Measurements from ENCODE around the gene ABL2. TPM values are rescaled to one million over a fixed set of nuclear protein-coding genes. Genes with fewer than 3 reads are reported as not detected.

The ABL2 gene
- total RNA-seq, 3 donors from 2014 or later (not counting 1 experiment from before 2014, with no cell fraction given): 11.1 to 16.3 (median 12.9) TPM

- Mint-ChIP-seq H3K27me3 (ENCODE audit: low read depth in 2 of 2) (no peaks in the 10 kb centered on the region), H3K27ac (no peak overlapping the region), H3K4me3 (no peak overlapping the region), H3K9me3 (no peaks in the 10 kb centered on the region), H3K36me3 (peaks cover 7% of the 10 kb centered on the region), H3K4me1 (no peaks in the 10 kb centered on the region)
- H3K9me3 ChIP-seq (ENCODE audit: control insufficient read depth, insufficient read depth, low read length): no peaks in the 10 kb centered on the region
- H3K4me1 ChIP-seq (ENCODE audit: control insufficient read depth, insufficient read depth, low read length): no peaks in the 10 kb centered on the region
- no peak for DNase-seq
- intact Hi-C loops (cut with micrococcal nuclease): no loop called here
- H3K36me3 ChIP-seq (ENCODE audit: control insufficient read depth, insufficient read depth, low read length): peaks cover 22% of the 10 kb centered on the region
- no peak overlapping the region for H3K27ac ChIP-seq (ENCODE audit: low read length)
- 91% methylated on average over 15 of the region's 15 CpGs for WGBS (ENCODE audit: insufficient coverage)
- ATAC-seq: peak in 1 of 3 donors; percentile 17
- no peaks in the 10 kb centered on the region for H3K27me3 ChIP-seq (ENCODE audit: control insufficient read depth, insufficient read depth, low read length)
- no peak overlapping the region for H3K4me3 ChIP-seq (ENCODE audit: low read length)
- no peak for TF ChIP-seq CTCF (IDR thresholded peaks at IDR 0.05)
These were observed 121.5 kb downstream of the ABL2 start for GRCh38 chr1:179107706-179108629.

GRCh38 chr1:179105393-179105792 lies 124.1 kb downstream of the ABL2 start:
- Histone ChIP-seq H3K9me3 (ENCODE audit: control insufficient read depth, insufficient read depth, low read length) (no peaks in the 10 kb centered on the region), H3K27ac (ENCODE audit: low read length) (no peak overlapping the region), H3K36me3 (ENCODE audit: control insufficient read depth, insufficient read depth, low read length) (peaks cover 20% of the 10 kb centered on the region), H3K4me3 (ENCODE audit: low read length) (no peak overlapping the region), H3K27me3 (ENCODE audit: control insufficient read depth, insufficient read depth, low read length) (no peaks in the 10 kb centered on the region), H3K4me1 (ENCODE audit: control insufficient read depth, insufficient read depth, low read length) (no peaks in the 10 kb centered on the region)
- no peaks in the 10 kb centered on the region for H3K27me3 Mint-ChIP-seq (ENCODE audit: low read depth in 2 of 2)
- no peak overlapping the region for H3K4me3 Mint-ChIP-seq
- 90% methylated on average over 6 of the region's 7 CpGs for WGBS (ENCODE audit: insufficient coverage)
- ATAC-seq (no peak), DNase-seq (peak in 1 of 2 donors; percentile 39)
- H3K9me3 Mint-ChIP-seq: no peaks in the 10 kb centered on the region
- no peaks in the 10 kb centered on the region for H3K4me1 Mint-ChIP-seq
- intact Hi-C loops (cut with micrococcal nuclease): no loop called here
- no peak overlapping the region for H3K27ac Mint-ChIP-seq
- TF ChIP-seq CTCF (IDR thresholded peaks at IDR 0.05): no peak
- H3K36me3 Mint-ChIP-seq: peaks cover 7% of the 10 kb centered on the region

- Mint-ChIP-seq H3K4me1 (no peaks in the 10 kb centered on the region), H3K27me3 (ENCODE audit: low read depth in 2 of 2) (no peaks in the 10 kb centered on the region), H3K36me3 (peaks cover 7% of the 10 kb centered on the region), H3K9me3 (no peaks in the 10 kb centered on the region), H3K4me3 (no peak overlapping the region), H3K27ac (no peak overlapping the region)
- Histone ChIP-seq H3K9me3 (ENCODE audit: control insufficient read depth, insufficient read depth, low read length) (no peaks in the 10 kb centered on the region), H3K27me3 (ENCODE audit: control insufficient read depth, insufficient read depth, low read length) (no peaks in the 10 kb centered on the region), H3K27ac (ENCODE audit: low read length) (no peak overlapping the region), H3K4me1 (ENCODE audit: control insufficient read depth, insufficient read depth, low read length) (no peaks in the 10 kb centered on the region), H3K36me3 (ENCODE audit: control insufficient read depth, insufficient read depth, low read length) (peaks cover 16% of the 10 kb centered on the region), H3K4me3 (ENCODE audit: low read length) (no peak overlapping the region)
- DNase-seq: no peak
- WGBS (ENCODE audit: insufficient coverage): 96% methylated on average over 3 of the region's 3 CpGs
- intact Hi-C loops (cut with micrococcal nuclease): no loop called here
- TF ChIP-seq CTCF (IDR thresholded peaks at IDR 0.05): no peak
- ATAC-seq: no peak
These were observed 124.7 kb downstream of the ABL2 start for GRCh38 chr1:179104611-179105250.

Data from natural killer cell (primary cell).